ENCODE results near the gene FOXC2. TPM values are rescaled to one million over a fixed set of nuclear protein-coding genes. Genes with fewer than 3 reads are reported as not detected.

The FOXC2 gene
- polyA plus RNA-seq, 3 donors from 2014 or later, result not detected

Other genes with a start within 250 kb of the FOXC2 start
- not detected for gene FOXF1, start 56.3 kb upstream of the FOXC2 start, polyA plus RNA-seq
- gene MTHFSD, start 11.6 kb upstream of the FOXC2 start, polyA plus RNA-seq, result 10 to 100 TPM in 2 of 3 donors, 1 to 10 TPM in 1; 7.9 to 15.5 (median 12.3) TPM
- not detected for gene FOXL1, start 11.7 kb downstream of the FOXC2 start, polyA plus RNA-seq

All from immature natural killer cell (primary cell).